GM18909 (cell line): ENCODE results near the gene DSG4.

ENCODE experiments used
- ATAC-seq: cut with Tn5 transposase; IDR thresholded peaks from one replicate; pipeline ENCODE4 v1.9.1; 2021; ENCODE audit warnings: mild to moderate bottlenecking; ENCODE audit not compliant: unreplicated experiment, poor library complexity

DSG4 gene

DNA sequence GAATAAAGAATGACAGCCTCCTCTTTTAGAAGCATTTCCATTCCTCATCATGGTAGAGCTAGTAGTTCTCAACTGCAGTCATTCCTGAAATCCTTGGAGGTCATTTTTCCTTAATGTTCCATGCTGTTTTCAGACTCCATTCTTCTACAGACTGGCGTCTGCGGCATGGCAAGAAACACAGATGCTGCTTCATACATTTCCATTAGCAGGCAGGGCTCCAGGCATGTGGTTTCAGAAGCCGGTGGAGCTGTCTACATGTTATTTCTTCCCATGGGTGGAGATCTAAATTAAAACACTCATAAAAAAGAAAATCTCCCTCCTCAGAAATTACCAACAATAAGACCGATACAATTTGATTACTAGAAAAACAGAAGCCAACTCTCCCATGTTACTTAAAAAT is 64.9 kb downstream of the DSG4 start:
- ATAC-seq, result no peak

DNA sequence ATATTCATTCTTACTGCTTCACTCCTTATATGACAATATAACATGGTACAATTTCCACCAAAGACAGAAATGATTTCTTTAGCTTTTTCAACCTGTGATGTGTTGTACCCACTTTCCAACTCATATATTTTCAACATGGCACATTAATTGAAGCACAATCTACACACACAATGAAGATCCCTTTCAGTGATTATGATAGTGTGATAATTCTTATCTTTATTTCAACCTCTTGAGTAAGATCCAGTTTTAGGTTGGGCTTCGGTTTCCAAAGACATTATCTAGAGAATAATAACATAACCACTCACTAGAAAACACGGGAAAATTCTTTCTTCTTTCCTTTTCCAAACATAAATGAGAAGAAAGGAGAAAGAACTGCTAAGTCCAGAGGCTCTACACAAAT is 67.6 kb downstream of the DSG4 start:
- ATAC-seq, result no peak

DNA sequence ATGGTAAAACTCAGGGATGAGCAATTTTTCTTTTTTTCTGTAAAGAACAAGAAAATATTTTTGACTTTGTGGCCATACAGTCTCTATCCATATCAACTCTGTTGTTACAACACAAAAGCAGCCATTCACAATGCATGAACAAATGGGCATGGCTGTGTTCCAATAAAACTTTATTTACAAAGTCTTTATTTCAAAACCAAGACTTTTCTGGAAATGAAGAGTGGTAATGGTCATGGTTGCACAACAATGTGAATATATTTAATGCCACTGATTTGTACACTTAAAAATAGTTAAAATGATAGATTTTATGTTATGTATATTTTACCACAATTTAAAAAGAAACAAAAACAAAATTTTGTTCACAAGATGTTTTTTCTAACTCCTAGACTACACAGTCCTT is 69.3 kb downstream of the DSG4 start:
- no peak for ATAC-seq

DNA sequence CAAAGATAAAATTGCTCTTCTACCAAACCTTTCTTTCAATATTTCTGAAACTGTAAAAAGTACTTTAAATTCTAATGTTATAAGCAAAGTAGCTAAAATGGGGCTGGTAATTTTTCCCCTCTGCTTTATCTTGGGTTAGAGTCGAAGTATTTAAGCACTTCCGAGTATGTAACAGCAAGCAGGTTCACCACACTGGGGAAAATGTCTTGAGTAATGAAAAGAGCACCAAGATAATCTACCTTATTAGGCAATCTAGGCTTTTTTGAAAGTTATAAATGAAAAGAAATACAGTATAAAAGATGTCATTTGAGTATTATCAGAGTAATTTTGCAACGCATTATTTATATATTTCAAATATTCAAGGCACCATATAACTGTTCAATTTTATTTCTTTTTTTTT is 70.3 kb downstream of the DSG4 start:
- ATAC-seq, result no peak

DNA sequence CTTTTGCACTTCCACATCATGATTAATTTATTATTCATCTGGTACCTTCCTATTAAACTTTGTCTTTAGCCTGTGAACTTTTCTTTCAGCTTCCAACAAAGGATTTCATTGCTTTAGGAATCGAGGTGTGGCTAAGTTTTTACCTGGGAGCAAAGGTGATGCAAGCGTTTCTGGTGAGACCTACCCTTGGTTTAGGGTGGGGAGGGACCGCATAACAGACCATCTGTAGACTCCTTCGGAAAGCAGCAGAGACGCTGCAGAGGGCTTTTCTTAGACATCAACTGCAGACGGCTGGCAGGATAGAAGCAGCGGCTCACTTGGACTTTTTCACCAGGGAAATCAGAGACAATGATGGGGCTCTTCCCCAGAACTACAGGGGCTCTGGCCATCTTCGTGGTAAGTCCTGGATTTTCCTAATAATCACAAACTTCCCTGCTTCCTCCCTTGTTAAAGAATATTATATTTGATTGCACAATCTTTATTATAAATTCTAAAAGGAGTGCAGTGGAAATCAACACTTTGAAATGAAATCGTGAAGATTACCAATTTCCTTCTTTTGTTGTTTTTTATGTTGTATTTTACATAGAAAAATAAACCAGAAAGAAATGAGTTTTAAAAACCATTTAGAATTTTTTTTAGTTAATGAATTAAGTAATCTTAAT is 71.1 kb downstream of the DSG4 start, which contains the start of gene DSG3:
Gene DSG3, plus strand, starts transcription at position 212 of the 662 bp plus-strand sequence. Its CDS starts 137 bp downstream, at position 349.
- ATAC-seq, result no peak

DNA sequence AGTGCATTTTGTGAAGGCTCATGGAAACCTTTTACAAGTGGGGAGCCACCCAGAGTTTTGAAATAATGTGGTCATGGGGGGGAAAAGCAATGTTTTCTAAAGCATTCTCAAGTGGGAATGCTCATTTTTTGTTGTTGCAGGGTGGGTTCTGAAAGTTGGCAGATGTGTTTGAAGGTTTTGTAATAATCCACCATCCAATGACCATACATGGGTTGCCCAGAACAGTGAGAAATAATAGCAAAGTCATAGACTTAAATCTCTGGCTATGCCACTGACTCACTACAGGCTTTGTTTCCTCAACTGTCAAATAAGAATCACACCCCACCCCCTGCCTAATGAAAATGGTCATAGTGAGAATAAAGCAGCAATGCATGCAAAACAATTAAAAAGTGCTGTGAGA is 73.8 kb downstream of the DSG4 start:
- ATAC-seq, result no peak

DNA sequence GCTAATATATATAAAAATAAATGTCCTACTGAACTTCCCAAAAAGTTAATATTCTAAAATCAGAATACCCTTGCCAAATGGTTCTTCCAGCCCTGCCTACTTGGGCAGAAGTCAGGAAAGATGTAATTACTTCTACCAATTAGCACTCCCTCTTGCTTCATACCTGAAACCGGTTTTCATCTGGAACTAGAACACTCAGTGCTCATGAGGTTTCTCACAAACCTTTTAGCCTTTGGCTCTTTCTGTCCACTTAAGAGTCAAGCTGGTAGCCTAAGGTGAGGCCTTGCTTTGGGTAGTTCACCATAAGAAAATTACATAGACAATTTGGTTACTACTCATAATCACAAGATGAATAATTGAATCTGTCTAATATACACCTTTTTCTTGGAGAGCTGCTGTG is 75.0 kb downstream of the DSG4 start:
- ATAC-seq, result no peak

DNA sequence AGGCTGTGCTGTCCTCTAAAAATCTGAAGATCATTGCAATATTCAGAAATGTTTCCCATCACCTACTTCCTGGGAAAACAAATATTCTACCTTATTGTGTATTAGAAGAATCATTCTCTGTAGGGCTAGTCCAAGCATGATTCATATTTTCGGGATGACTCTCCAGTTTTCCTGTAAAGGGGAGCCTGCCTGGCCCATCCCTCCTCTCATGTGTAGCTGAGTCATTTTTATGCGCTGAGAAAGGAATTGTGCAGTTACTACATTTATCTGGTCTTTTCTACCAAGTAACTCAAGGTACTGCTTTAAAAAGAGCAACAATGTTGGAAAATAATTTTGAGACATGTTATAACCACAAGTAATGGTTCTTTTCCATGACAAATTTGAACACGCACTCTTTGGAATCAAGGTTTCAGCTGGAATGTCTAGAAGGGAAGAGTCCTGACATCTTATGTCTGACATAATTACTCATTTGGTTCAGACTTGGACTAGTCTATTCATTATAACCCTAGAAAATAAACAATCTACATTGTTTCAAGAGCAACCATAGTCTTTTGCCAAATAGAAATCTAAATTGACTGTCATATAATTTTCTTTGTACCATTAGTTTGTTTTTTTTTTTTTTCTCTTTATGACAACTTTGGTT is 77.6 kb downstream of the DSG4 start:
- ATAC-seq, result no peak
